SK-N-SH (cell line): ENCODE results near the gene ARHGEF7. TPM values are rescaled to one million over a fixed set of nuclear protein-coding genes. Genes with fewer than 3 reads are reported as not detected.

Source experiments
- CTCF ChIA-PET: fragments of 300-600, 350-600 bp; formaldehyde crosslinking; extraction: SDS; loops from one replicate; lab custom pipeline; 2021; lab: Yijun Ruan, JAX
- POLR2A ChIA-PET: fragments of 350-600 bp; sonication (Branson Sonifier 250); formaldehyde crosslinking; extraction: SDS; loops from one replicate; lab custom pipeline; 2020; ENCODE audit warnings: antibody characterized with exemption, inconsistent platforms; lab: Yijun Ruan, JAX
- DNase-seq: peaks from one replicate; pipeline ENCODE4 v3.0.0; 2012
- H2AFZ ChIP-seq: fragments of 200-600 bp; sonication (generic); 2 replicates; pipeline ENCODE4 v1.8.1; 2016; ENCODE audit warnings: antibody characterized with exemption, mild to moderate bottlenecking, low read depth
- H3F3A ChIP-seq: fragments of 200-600 bp; sonication (generic); replicated peaks from 2 replicates; pipeline ENCODE3; 2016; ENCODE audit warnings: antibody characterized with exemption, mild to moderate bottlenecking; ENCODE audit not compliant: insufficient read depth
- H3K27ac ChIP-seq, 2 experiments: fragments of 200-500 bp in 1 of 2; fragments of 200-600 bp in 1 of 2; sonication (Bioruptor generic) in 1 of 2; sonication (generic), shearing (Covaris generic) in 1 of 2; 2 replicates each; pipeline versions ENCODE4 v1.5.1 to v1.6.1; 2014 to 2016; ENCODE audit warnings: low read depth in 2 of 2, inconsistent platforms in 1 of 2, low read length in 1 of 2, mild to moderate bottlenecking in 1 of 2, mixed read lengths in 1 of 2
- H3K27me3 ChIP-seq: fragments of 200-600 bp; sonication (generic), shearing (Covaris generic); 2 replicates; pipeline ENCODE4 v1.6.1; 2016; ENCODE audit warnings: mixed run types; ENCODE audit not compliant: insufficient read depth
- H3K36me3 ChIP-seq, 2 experiments: fragments of 200-500 bp in 1 of 2; fragments of 200-600 bp in 1 of 2; sonication (Bioruptor generic) in 1 of 2; sonication (generic) in 1 of 2; replicated peaks in 1 of 2; 2 replicates each; pipeline versions ENCODE3 to v1.5.1; 2014 to 2016; ENCODE audit warnings: low read length in 1 of 2, mild to moderate bottlenecking in 1 of 2; ENCODE audit not compliant: insufficient read depth in 2 of 2, control insufficient read depth in 1 of 2
- H3K4me1 ChIP-seq, 2 experiments: fragments of 200-500 bp in 1 of 2; fragments of 200-600 bp in 1 of 2; sonication (Bioruptor generic) in 1 of 2; sonication (generic), shearing (Covaris generic) in 1 of 2; 2 replicates each; pipeline versions ENCODE4 v1.5.1 to v1.6.1; 2014 to 2016; ENCODE audit warnings: low read depth in 1 of 2, low read length in 1 of 2, mixed run types in 1 of 2; ENCODE audit not compliant: insufficient read depth in 2 of 2, control insufficient read depth in 1 of 2
- H3K4me2 ChIP-seq: fragments of 200-600 bp; sonication (generic), shearing (Covaris generic); 2 replicates; pipeline ENCODE4 v1.6.1; 2017; ENCODE audit warnings: mixed run types
- H3K4me3 ChIP-seq, 2 experiments: fragments of 200-500 bp in 1 of 2; fragments of 200-600 bp in 1 of 2; sonication (Bioruptor generic) in 1 of 2; sonication (generic), shearing (Covaris generic) in 1 of 2; 2 replicates each; pipeline versions ENCODE4 v1.5.1 to v1.8.1; 2014 to 2016; ENCODE audit warnings: low read depth in 2 of 2, inconsistent platforms in 1 of 2, low read length in 1 of 2, mild to moderate bottlenecking in 1 of 2, mixed read lengths in 1 of 2, moderate library complexity in 1 of 2
- H3K79me2 ChIP-seq: fragments of 200-600 bp; sonication (generic); 2 replicates; pipeline ENCODE4 v1.8.1; 2017; ENCODE audit warnings: mild to moderate bottlenecking; ENCODE audit not compliant: insufficient read depth
- H3K9ac ChIP-seq: fragments of 200-600 bp; sonication (generic); 2 replicates; pipeline ENCODE4 v1.6.1; 2017; ENCODE audit warnings: mixed run types
- H3K9me2 ChIP-seq: fragments of 200-600 bp; sonication (generic); 2 replicates; pipeline ENCODE4 v1.6.1; 2017; ENCODE audit warnings: mixed run types
- H3K9me3 ChIP-seq: fragments of 200-600 bp; sonication (generic); 2 replicates; pipeline ENCODE4 v1.6.1; 2017; ENCODE audit warnings: mixed run types, mild to moderate bottlenecking, moderate library complexity
- H4K20me1 ChIP-seq: fragments of 200-600 bp; sonication (generic); 2 replicates; pipeline ENCODE4 v1.6.1; 2017; ENCODE audit warnings: mild to moderate bottlenecking, mixed run types; ENCODE audit not compliant: insufficient read depth
- CHD2 ChIP-seq: fragments of 150-350 bp; IDR thresholded peaks from 2 replicates; pipeline ENCODE4 v1.6.1; 2018; ENCODE audit warnings: low read length; ENCODE audit not compliant: partially characterized antibody
- CTCF ChIP-seq: fragments of 200-600 bp; sonication (generic); IDR thresholded peaks from 2 replicates; pipeline ENCODE4 v1.6.1; 2017; ENCODE audit warnings: antibody characterized with exemption, mild to moderate bottlenecking, moderate library complexity
- EZH2phosphoT487 ChIP-seq: fragments of 200-600 bp; sonication (generic); IDR thresholded peaks from 2 replicates; pipeline ENCODE4 v1.6.1; 2017; ENCODE audit warnings: low read depth, mixed run types, mild to moderate bottlenecking, antibody characterized with exemption, moderate library complexity, borderline replicate concordance
- FOXJ3 ChIP-seq: sonication (generic); formaldehyde crosslinking; IDR thresholded peaks from 2 replicates; pipeline ENCODE4 v1.5.1; 2020; ENCODE audit warnings: mild to moderate bottlenecking, missing genetic modification reagents
- FOXM1 ChIP-seq: IDR thresholded peaks from 2 replicates; pipeline ENCODE4 v1.4.0; 2012; ENCODE audit warnings: low read depth, mild to moderate bottlenecking
- GABPA ChIP-seq: IDR thresholded peaks from 2 replicates; pipeline ENCODE4 v1.4.0; 2012; ENCODE audit warnings: low read depth, mild to moderate bottlenecking
- GATA2 ChIP-seq: sonication (generic); formaldehyde crosslinking; IDR thresholded peaks from 2 replicates; pipeline ENCODE4 v1.5.0; 2020; ENCODE audit warnings: mild to moderate bottlenecking, missing genetic modification reagents
- MXI1 ChIP-seq: IDR thresholded peaks from 2 replicates; pipeline ENCODE4 v1.6.1; 2012; ENCODE audit warnings: mild to moderate bottlenecking, low read depth, low read length, improper control_type of control experiment
- NFIC ChIP-seq: IDR thresholded peaks from 2 replicates; pipeline ENCODE4 v1.4.0; 2012; ENCODE audit warnings: borderline replicate concordance
- POLR2AphosphoS5 ChIP-seq: IDR thresholded peaks from 2 replicates; pipeline ENCODE4 v1.6.1; 2012; ENCODE audit warnings: low read depth, low read length
- RCOR1 ChIP-seq: fragments of 150-350 bp; IDR thresholded peaks from 2 replicates; pipeline ENCODE4 v1.6.1; 2017; ENCODE audit warnings: antibody characterized with exemption, low read length
- RFX5 ChIP-seq: IDR thresholded peaks from 2 replicates; pipeline ENCODE4 v1.6.1; 2012; ENCODE audit warnings: mild to moderate bottlenecking, improper control_type of control experiment, low read length
- SMC3 ChIP-seq: IDR thresholded peaks from 2 replicates; pipeline ENCODE4 v1.6.1; 2012; ENCODE audit warnings: low read depth, low read length, improper control_type of control experiment
- TAF1 ChIP-seq: IDR thresholded peaks from 2 replicates; pipeline ENCODE4 v1.6.1; 2012; ENCODE audit warnings: low read depth, mild to moderate bottlenecking, low read length, moderate library complexity, borderline replicate concordance
- WGBS: methylation state at CpG from one replicate; pipeline ENCODE4 v1.1.6; 2017; ENCODE audit warnings: low lambda C conversion rate; 5-methylcytosine and 5-hydroxymethylcytosine counted together
- polyA plus RNA-seq, 3 experiments: library from polyadenylated mRNA; depleted of rRNA; stranded (reverse); fragments of >200 nt; gene quantifications; 2 replicates each; pipeline ENCODE4 v1.2.3, GENCODE V29; 2012
- TF ChIP-seq, protein P1 (sequence below): fragments of 150-350 bp; IDR thresholded peaks from 2 replicates; pipeline ENCODE4 v1.6.1; 2017; ENCODE audit warnings: antibody characterized with exemption, low read length, low read depth, borderline replicate concordance
- TF ChIP-seq, protein P2 (sequence below): IDR thresholded peaks from 2 replicates; pipeline ENCODE4 v1.4.0; 2012; ENCODE audit warnings: low read depth, borderline replicate concordance
- TF ChIP-seq, protein P3 (sequence below): IDR thresholded peaks from 2 replicates; pipeline ENCODE4 v1.6.1; 2012; ENCODE audit warnings: mild to moderate bottlenecking, low read depth, low read length, moderate library complexity
- TF ChIP-seq, protein P4 (sequence below): IDR thresholded peaks from 2 replicates; pipeline ENCODE4 v1.4.0; 2012; ENCODE audit warnings: low read depth

The ARHGEF7 gene
- polyA plus RNA-seq, 1 of the 3 experiments (the other 2 are of a cell fraction): 21.6 TPM

GRCh38 chr13:111272117-111272516 lies 157.0 kb downstream of the ARHGEF7 start (continued):
- TF ChIP-seq, protein P1, sequence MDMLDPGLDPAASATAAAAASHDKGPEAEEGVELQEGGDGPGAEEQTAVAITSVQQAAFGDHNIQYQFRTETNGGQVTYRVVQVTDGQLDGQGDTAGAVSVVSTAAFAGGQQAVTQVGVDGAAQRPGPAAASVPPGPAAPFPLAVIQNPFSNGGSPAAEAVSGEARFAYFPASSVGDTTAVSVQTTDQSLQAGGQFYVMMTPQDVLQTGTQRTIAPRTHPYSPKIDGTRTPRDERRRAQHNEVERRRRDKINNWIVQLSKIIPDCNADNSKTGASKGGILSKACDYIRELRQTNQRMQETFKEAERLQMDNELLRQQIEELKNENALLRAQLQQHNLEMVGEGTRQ: no peak
- TF ChIP-seq RCOR1 (no peak), FOXM1 (no peak), RFX5 (no peak), TAF1 (no peak), FOXJ3 (no peak), SMC3 (no peak)
- TF ChIP-seq, protein P2, sequence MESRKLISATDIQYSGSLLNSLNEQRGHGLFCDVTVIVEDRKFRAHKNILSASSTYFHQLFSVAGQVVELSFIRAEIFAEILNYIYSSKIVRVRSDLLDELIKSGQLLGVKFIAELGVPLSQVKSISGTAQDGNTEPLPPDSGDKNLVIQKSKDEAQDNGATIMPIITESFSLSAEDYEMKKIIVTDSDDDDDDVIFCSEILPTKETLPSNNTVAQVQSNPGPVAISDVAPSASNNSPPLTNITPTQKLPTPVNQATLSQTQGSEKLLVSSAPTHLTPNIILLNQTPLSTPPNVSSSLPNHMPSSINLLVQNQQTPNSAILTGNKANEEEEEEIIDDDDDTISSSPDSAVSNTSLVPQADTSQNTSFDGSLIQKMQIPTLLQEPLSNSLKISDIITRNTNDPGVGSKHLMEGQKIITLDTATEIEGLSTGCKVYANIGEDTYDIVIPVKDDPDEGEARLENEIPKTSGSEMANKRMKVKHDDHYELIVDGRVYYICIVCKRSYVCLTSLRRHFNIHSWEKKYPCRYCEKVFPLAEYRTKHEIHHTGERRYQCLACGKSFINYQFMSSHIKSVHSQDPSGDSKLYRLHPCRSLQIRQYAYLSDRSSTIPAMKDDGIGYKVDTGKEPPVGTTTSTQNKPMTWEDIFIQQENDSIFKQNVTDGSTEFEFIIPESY: no peak
- TF ChIP-seq, protein P3, sequence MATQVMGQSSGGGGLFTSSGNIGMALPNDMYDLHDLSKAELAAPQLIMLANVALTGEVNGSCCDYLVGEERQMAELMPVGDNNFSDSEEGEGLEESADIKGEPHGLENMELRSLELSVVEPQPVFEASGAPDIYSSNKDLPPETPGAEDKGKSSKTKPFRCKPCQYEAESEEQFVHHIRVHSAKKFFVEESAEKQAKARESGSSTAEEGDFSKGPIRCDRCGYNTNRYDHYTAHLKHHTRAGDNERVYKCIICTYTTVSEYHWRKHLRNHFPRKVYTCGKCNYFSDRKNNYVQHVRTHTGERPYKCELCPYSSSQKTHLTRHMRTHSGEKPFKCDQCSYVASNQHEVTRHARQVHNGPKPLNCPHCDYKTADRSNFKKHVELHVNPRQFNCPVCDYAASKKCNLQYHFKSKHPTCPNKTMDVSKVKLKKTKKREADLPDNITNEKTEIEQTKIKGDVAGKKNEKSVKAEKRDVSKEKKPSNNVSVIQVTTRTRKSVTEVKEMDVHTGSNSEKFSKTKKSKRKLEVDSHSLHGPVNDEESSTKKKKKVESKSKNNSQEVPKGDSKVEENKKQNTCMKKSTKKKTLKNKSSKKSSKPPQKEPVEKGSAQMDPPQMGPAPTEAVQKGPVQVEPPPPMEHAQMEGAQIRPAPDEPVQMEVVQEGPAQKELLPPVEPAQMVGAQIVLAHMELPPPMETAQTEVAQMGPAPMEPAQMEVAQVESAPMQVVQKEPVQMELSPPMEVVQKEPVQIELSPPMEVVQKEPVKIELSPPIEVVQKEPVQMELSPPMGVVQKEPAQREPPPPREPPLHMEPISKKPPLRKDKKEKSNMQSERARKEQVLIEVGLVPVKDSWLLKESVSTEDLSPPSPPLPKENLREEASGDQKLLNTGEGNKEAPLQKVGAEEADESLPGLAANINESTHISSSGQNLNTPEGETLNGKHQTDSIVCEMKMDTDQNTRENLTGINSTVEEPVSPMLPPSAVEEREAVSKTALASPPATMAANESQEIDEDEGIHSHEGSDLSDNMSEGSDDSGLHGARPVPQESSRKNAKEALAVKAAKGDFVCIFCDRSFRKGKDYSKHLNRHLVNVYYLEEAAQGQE: no peak
- TF ChIP-seq, all 33 proteins: peak for 0

DNA sequence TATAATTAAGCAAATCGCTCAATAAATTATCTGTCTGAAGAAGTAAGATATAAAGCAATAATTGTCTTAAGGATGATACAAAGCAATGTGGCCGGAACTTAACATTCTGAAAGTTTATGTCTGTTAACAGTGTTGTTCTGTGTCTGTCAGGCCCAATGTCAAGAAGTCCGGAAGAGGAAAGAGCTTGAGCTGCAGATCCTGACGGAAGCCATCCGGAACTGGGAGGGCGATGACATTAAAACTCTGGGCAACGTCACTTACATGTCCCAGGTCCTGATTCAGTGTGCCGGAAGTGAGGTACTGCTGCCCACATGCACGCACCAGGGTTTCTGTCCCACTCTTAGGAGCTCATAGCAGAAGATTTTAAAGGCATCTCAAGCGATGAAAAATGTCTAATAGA lies 160.3 kb downstream of the ARHGEF7 start:
- Histone ChIP-seq H3K79me2 (no peaks in the 10 kb centered on the region), H3K36me3 (peaks cover 33 to 82% of the 10 kb centered on the region in 2 experiments), H3K4me3 (no peak overlapping the region), H3K27me3 (no peaks in the 10 kb centered on the region), H3F3A (no peaks in the 10 kb centered on the region), H3K9me2 (no peaks in the 10 kb centered on the region), H3K9me3 (no peaks in the 10 kb centered on the region), H3K27ac (no peak overlapping the region), H3K4me1 (no peaks in the 10 kb centered on the region), H3K4me2 (no peak overlapping the region), H2AFZ (no peak overlapping the region), H3K9ac (no peak overlapping the region), H4K20me1 (no peaks in the 10 kb centered on the region)
- CTCF ChIA-PET: no interaction called here
- POLR2A ChIA-PET: no interaction called here
- no peak for TF ChIP-seq EZH2phosphoT487
- no peak for TF ChIP-seq RFX5
- TF ChIP-seq, protein P4, sequence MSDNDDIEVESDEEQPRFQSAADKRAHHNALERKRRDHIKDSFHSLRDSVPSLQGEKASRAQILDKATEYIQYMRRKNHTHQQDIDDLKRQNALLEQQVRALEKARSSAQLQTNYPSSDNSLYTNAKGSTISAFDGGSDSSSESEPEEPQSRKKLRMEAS: no peak
- no peak for TF ChIP-seq NFIC
- no peak for TF ChIP-seq CHD2
- TF ChIP-seq CTCF: no peak
- TF ChIP-seq POLR2AphosphoS5: no peak
- TF ChIP-seq GABPA: no peak
- no peak for TF ChIP-seq GATA2 (CRISPR knock-in tag)
- TF ChIP-seq MXI1: no peak
- TF ChIP-seq, protein P1: no peak
- WGBS: 93% methylated on average over 10 of the region's 10 CpGs
- DNase-seq: no peak
